Right ventricle myocardium superior (tissue), 1 donor: ENCODE measurements around the gene DHPS. TPM values are rescaled to one million over a fixed set of nuclear protein-coding genes. Genes with fewer than 3 reads are reported as not detected.
A peak's percentile ranks its signal among the peaks of the same experiment; 100 is the strongest.
"Not testable (repeated sequence)": the region's sequence is repeated elsewhere in the genome, so short reads cannot be mapped to it uniquely, and the experiment has no call there.

Experiments used
- ATAC-seq: fragments of 200-7000 bp; cut with Tn5 transposase; one replicate; pipeline ENCODE4 v1.9.1; 2020; ENCODE audit warnings: mild to moderate bottlenecking; ENCODE audit not compliant: poor library complexity
- DNase-seq: peaks from one replicate; pipeline ENCODE4 v3.0.0-alpha.2; 2020
- intact Hi-C: fragments of 100-400 bp; cut with DNase I; formaldehyde crosslinking; loops from one replicate; pipeline ENCODE4 v1.11.2; 2022
- total RNA-seq: library from RNA; stranded (reverse); fragmentation: NEBNext Ultra II Directional; extraction: Animal tissue kit (Norgen Biotek cat#: 25700); gene quantifications from one replicate; pipeline ENCODE4 v1.2.1, GENCODE V29; 2021
- donor health status: DM: no; HTN: yes; CAD: no; lungs with severe emphysema.

DHPS gene
- total RNA-seq, 1 donor from 2014 or later: 42.9 TPM

DNA sequence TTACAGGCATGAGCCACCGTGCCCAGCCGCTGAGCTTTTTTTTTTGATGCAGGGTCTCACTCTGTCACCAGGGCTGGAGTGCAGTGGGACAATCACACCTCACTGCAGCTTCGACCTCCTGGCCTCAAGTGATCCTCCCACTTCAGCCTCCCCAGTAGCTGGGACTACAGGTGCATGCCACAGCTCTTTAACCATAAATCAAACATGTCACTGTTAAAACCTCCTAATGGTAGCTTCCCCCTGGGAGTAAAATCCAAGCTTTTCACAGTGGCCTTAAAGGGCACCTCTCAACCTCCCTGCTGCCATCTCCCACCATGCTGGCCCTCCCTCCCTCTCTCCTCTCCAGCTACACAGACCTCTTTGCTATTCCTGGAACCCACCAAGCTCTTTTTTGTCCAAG is 4.2 kb upstream of the DHPS start:
- intact Hi-C loops: no loop called here
- DNase-seq (no peak), ATAC-seq (no peak)

GRCh38 chr19:12680034-12680433 is 1.6 kb downstream of the DHPS start:
- DNase-seq (no peak), ATAC-seq (no peak)
- intact Hi-C loops: no loop called here

- ATAC-seq, intact Hi-C loops: not testable (repeated sequence)
Measured at GRCh38 chr19:12678039-12678438, 3.6 kb downstream of the DHPS start.

DNA sequence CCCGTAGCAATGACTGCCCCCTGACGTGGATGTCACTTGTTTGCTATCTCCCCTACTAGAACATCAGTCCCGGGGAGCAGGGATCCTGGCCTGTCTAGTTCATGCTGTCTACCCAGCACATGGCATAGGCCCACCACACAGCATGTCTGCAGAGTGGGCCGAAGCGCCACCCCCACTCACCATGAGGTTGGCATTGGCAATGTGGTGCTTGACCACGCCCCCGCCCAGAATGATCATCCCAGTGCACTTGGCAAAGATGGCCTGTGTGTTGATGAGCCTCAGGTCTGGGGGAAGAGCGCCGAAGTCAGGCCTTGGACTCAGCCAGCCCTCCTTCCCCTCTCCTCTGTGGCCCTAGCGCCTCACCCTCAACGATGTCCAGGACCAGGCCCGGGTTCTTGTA is 4.8 kb downstream of the DHPS start:
- no peak for ATAC-seq
- intact Hi-C loops: no loop called here

More at GRCh38 chr19:12678039-12678438, 3.6 kb downstream of the DHPS start:
- not testable (repeated sequence) for DNase-seq

DNA sequence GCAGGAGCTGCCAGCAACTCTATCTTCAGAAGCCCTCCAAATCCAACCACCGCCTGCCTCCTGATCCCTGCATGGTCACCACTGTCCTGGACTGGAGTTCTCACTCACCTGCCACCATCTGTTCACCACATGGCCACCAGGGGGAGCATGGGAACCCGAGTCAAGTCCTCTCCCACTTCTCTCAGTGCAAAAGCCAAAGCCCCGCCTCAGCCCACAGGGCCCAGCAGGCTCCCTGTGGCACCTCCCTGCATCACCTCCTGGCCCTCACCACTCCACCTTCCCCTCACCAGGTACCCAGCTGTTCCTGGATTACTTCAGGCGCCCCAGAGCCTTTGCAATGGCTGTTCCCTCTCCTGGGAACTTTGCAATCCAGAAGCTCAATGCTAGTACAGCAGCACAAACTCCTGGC is 5.3 kb downstream of the DHPS start:
- DNase-seq (peak; percentile 89), ATAC-seq (peak; percentile 57)
- intact Hi-C loops: no loop called here

More for the DNA sequence above, 4.8 kb downstream of the DHPS start:
- DNase-seq: no peak

- ATAC-seq: no peak
- DNase-seq: no peak
Measured at GRCh38 chr19:12675940-12676339, 5.7 kb downstream of the DHPS start.

DNA sequence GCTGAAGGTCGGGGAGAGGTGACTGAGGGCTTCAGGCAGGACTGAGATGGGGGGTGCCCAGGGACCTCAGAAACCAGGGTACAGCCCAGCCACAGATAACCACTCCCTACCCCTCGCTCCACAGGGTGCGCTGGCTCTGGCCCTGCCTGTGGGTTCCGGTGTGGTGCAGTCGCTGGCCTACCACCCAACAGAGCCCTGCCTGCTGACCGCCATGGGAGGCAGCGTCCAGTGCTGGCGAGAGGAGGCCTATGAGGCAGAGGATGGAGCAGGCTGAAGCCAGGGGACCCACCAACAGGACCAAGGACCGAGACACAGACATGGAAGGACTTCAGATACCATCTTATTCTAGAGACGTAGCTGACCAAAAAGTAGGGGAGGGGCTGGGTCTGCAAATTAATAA is 6.3 kb downstream of the DHPS start:
- intact Hi-C loops: no loop called here
- no peak for ATAC-seq
- DNase-seq: no peak

More at GRCh38 chr19:12675940-12676339, 5.7 kb downstream of the DHPS start:
- intact Hi-C loops: no loop called here

GRCh38 chr19:12672744-12673143 is 8.9 kb downstream of the DHPS start:
- ATAC-seq (no peak), DNase-seq (no peak)
- intact Hi-C loops: no loop called here

GRCh38 chr19:12670159-12670928 is 11.3 kb downstream of the DHPS start:
- intact Hi-C loops: no loop called here
- DNase-seq: no peak

DNA sequence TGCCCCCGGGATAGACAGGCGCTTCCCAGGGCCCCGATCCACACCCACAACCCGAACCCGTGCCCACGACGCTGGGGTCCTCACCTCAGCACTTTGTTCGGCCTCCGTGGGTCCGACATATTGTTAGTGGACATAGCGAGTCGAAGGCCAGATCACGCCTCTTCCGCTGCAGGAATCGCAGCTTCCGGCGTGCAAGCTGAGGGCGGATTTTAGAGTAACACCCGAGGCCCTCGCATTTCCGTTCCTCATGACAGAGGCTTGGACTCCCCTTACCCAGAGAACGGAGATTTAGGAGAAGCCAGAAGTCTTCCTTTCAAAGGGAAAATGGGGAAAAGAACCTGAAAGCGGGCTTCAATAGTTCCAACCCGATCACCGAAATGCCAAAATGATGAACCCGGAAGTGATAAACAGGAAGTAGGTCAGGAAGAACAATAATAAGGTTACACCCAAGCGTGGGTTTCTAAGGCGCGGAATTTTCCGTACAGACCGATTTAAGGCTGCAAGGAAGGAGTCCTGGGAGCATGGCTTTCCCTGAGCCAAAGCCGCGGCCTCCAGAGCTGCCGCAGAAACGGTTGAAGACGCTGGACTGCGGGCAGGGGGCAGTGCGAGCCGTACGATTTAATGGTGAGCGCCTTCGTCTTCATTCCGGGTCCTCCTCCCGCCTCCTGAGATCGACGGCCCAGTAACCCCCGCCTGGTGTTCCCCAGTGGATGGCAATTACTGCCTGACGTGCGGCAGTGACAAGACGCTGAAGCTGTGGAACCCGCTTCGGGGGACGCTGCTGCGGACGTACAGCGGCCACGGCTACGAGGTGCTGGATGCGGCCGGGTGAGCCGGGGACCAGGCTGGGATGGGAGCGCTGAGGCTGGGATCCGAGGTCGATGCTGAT is 12.2 kb downstream of the DHPS start:
- intact Hi-C loops: no loop called here

More at GRCh38 chr19:12670159-12670928, 11.3 kb downstream of the DHPS start:
- ATAC-seq: no peak

GRCh38 chr19:12668932-12669269 is 12.8 kb downstream of the DHPS start:
- intact Hi-C loops: no loop called here
- DNase-seq: peak; percentile 68
- ATAC-seq: peak; percentile 1

More for the DNA sequence above, 12.2 kb downstream of the DHPS start:
- DNase-seq (peak; percentile 88), ATAC-seq (peak; percentile 80)

GRCh38 chr19:12668346-12668745 is 13.3 kb downstream of the DHPS start:
- intact Hi-C loops: no loop called here
- no peak for DNase-seq
- ATAC-seq: no peak

GRCh38 chr19:12667731-12668302 is 13.9 kb downstream of the DHPS start:
- ATAC-seq (no peak), DNase-seq (no peak)
- intact Hi-C loops: no loop called here

DNA sequence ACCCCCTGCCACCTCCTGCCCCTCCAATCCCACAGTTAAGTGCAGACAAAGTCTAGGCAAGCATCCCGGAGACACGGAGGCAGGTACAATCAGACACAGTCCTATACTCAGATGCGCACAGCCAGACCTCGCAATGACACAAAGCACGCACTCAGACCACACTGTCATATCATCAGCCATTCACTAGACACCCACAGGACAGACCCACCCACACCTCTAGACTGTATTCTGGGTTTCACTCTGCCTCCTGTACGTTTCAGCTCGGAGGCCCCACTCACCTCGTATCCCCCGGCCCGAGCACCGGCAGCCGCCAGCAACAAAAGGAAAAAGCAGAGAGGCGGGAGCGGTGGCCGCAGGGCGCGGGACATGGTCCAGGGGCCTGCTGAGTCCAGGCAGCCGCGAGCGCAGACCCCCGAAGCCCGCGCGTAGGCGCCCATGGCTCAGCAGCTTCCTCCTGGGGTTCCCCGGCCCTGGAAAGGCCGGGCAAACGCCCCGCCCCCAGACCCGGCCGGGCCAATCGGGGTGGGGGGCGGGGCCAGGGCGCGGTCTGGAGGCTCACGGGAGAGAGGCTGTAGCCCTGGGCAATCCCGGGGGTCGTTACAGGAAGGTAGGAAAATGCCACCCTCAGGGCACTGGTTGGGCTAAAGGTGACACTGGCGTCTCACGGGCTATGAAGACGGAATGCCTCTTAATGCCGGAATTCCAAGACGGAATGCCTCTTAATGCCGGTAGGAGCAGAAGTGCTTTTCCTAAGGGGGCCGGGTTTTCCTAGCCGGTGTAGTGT is 15.2 kb downstream of the DHPS start, which contains the start of the genes MAN2B1 and WDR83:
Gene MAN2B1, minus strand, starts transcription at position 478 of the 784 bp plus-strand sequence. Its CDS starts 41 bp downstream, at position 437.
Gene WDR83, plus strand, starts transcription at position 543 of the 784 bp plus-strand sequence. CDS start 2,984 bp downstream, outside the sequence.
- intact Hi-C loops: no loop called here
- DNase-seq: peak; percentile 86
- ATAC-seq: peak; percentile 88

GRCh38 chr19:12665671-12666264 is 15.9 kb downstream of the DHPS start:
- intact Hi-C loops: no loop called here
- ATAC-seq: no peak
- no peak for DNase-seq

- intact Hi-C loops: no loop called here
- DNase-seq (peak; percentile 75), ATAC-seq (no peak)
Measured at GRCh38 chr19:12665281-12665573, 16.5 kb downstream of the DHPS start.

GRCh38 chr19:12664406-12665280 is 17.0 kb downstream of the DHPS start:
- intact Hi-C loops: no loop called here
- DNase-seq (no peak), ATAC-seq (no peak)
